Neural cell (in vitro differentiated cells): ENCODE measurements around the gene RFTN1. TPM values are rescaled to one million over a fixed set of nuclear protein-coding genes. Genes with fewer than 3 reads are reported as not detected.

ENCODE experiments used
- H2AFZ ChIP-seq: fragments of 200-600, 300-800 bp; sonication (generic), shearing (Covaris generic); 2 replicates; pipeline ENCODE4 v1.6.0; 2014; ENCODE audit warnings: low read depth, mild to moderate bottlenecking, antibody characterized with exemption, low read length, moderate library complexity
- H3F3A ChIP-seq: fragments of 200-600 bp; shearing (Covaris generic); 2 replicates; pipeline ENCODE4 v1.6.1; 2016; ENCODE audit warnings: mild to moderate bottlenecking, moderate library complexity, mixed read lengths, antibody characterized with exemption, low read length; ENCODE audit not compliant: insufficient read depth, poor library complexity, severe bottlenecking
- H3K27ac ChIP-seq: fragments of 200-600, 300-800 bp; sonication (generic), shearing (Covaris generic); 2 replicates; pipeline ENCODE4 v1.5.1; 2014; ENCODE audit warnings: mild to moderate bottlenecking, low read length, moderate library complexity
- H3K27me3 ChIP-seq: fragments of 300-800, 200-600 bp; sonication (generic), shearing (Covaris generic); 2 replicates; pipeline ENCODE4 v1.6.0; 2014; ENCODE audit warnings: mild to moderate bottlenecking, low read depth, low read length, moderate library complexity; ENCODE audit not compliant: insufficient read depth
- H3K36me3 ChIP-seq: fragments of 300-800, 200-600 bp; sonication (generic), shearing (Covaris generic); 2 replicates; pipeline ENCODE4 v1.5.1; 2014; ENCODE audit warnings: mild to moderate bottlenecking, antibody characterized with exemption, low read length, moderate library complexity; ENCODE audit not compliant: insufficient read depth
- H3K4me2 ChIP-seq: fragments of 300-800, 200-600 bp; sonication (generic), shearing (Covaris generic); 2 replicates; pipeline ENCODE4 v1.6.0; 2014; ENCODE audit warnings: mild to moderate bottlenecking, low read length
- H3K4me3 ChIP-seq: fragments of 300-800, 200-600 bp; sonication (generic), shearing (Covaris generic); 2 replicates; pipeline ENCODE4 v1.5.1; 2014; ENCODE audit warnings: mild to moderate bottlenecking, low read length, moderate library complexity
- H3K79me2 ChIP-seq: fragments of 200-600 bp; shearing (Covaris generic); replicated peaks from 2 replicates; pipeline ENCODE4 v1.6.0; 2014; ENCODE audit warnings: mild to moderate bottlenecking, low read length, moderate library complexity; ENCODE audit not compliant: insufficient read depth
- H3K9ac ChIP-seq: fragments of 300-800, 200-600 bp; sonication (generic), shearing (Covaris generic); 2 replicates; pipeline ENCODE4 v1.6.1; 2016; ENCODE audit warnings: mild to moderate bottlenecking, low read length, mixed read lengths
- H3K9me2 ChIP-seq: fragments of 200-600 bp; shearing (Covaris generic); 2 replicates; pipeline ENCODE4 v1.6.1; 2016; ENCODE audit warnings: mild to moderate bottlenecking, low read length, mixed read lengths; ENCODE audit not compliant: insufficient read depth
- H3K9me3 ChIP-seq: fragments of 200-600, 300-800 bp; sonication (generic), shearing (Covaris generic); 2 replicates; pipeline ENCODE4 v1.6.1; 2016; ENCODE audit warnings: mild to moderate bottlenecking, mixed run types, low read length, moderate library complexity, mixed read lengths
- H4K20me1 ChIP-seq: fragments of 200-600 bp; shearing (Covaris generic); 2 replicates; pipeline ENCODE4 v1.6.1; 2016; ENCODE audit warnings: mild to moderate bottlenecking, mixed run types; ENCODE audit not compliant: insufficient read depth
- CTCF ChIP-seq: fragments of 450-650 bp; IDR thresholded peaks from 2 replicates; pipeline ENCODE4 v1.5.1; 2014; ENCODE audit warnings: antibody characterized with exemption, mild to moderate bottlenecking, moderate library complexity; ENCODE audit not compliant: poor library complexity, severe bottlenecking
- EP300 ChIP-seq: fragments of 450-650 bp; conservative IDR thresholded peaks from 2 replicates; pipeline ENCODE4 v1.6.1; 2014; ENCODE audit warnings: antibody characterized with exemption, mild to moderate bottlenecking, moderate library complexity; ENCODE audit not compliant: poor library complexity, severe bottlenecking
- EZH2 ChIP-seq: fragments of 200-600, 300-800 bp; shearing (Covaris generic), sonication (generic); IDR thresholded peaks from 2 replicates; pipeline ENCODE4 v1.6.1; 2014; ENCODE audit warnings: antibody characterized with exemption, low read length, borderline replicate concordance, mild to moderate bottlenecking; ENCODE audit not compliant: insufficient read depth, poor library complexity, severe bottlenecking
- MXI1 ChIP-seq: fragments of 450-650 bp; conservative IDR thresholded peaks from 2 replicates; pipeline ENCODE4 v1.6.1; 2014; ENCODE audit warnings: antibody characterized with exemption, mild to moderate bottlenecking; ENCODE audit not compliant: poor library complexity, severe bottlenecking
- POLR2AphosphoS5 ChIP-seq: IDR thresholded peaks from 2 replicates; pipeline ENCODE4 v1.6.1; 2012
- RAD21 ChIP-seq: fragments of 450-650 bp; conservative IDR thresholded peaks from 2 replicates; pipeline ENCODE4 v1.6.1; 2014; ENCODE audit warnings: antibody characterized with exemption, mild to moderate bottlenecking, moderate library complexity
- SMC3 ChIP-seq: fragments of 450-650 bp; conservative IDR thresholded peaks from 2 replicates; pipeline ENCODE4 v1.6.1; 2014; ENCODE audit warnings: antibody characterized with exemption, mild to moderate bottlenecking, moderate library complexity; ENCODE audit not compliant: poor library complexity
- TAF1 ChIP-seq: IDR thresholded peaks from 2 replicates; pipeline ENCODE4 v1.6.1; 2012; ENCODE audit warnings: low read depth
- polyA plus RNA-seq: library from polyadenylated mRNA; depleted of rRNA; stranded (reverse); fragments of >200 nt; gene quantifications from 2 replicates; pipeline ENCODE4 v1.2.3, GENCODE V29; 2014

RFTN1 gene
- polyA plus RNA-seq, 1 donor from 2014 or later: 36.8 TPM

- Histone ChIP-seq H3K36me3 (no peaks in the 10 kb centered on the region), H3K4me3 (no peak overlapping the region), H3F3A (no peaks in the 10 kb centered on the region), H3K9me2 (no peaks in the 10 kb centered on the region), H3K79me2 (no peaks in the 10 kb centered on the region), H3K9ac (no peak overlapping the region), H3K4me2 (no peak overlapping the region), H4K20me1 (no peaks in the 10 kb centered on the region), H3K27ac (no peak overlapping the region), H3K9me3 (no peaks in the 10 kb centered on the region), H2AFZ (no peak overlapping the region), H3K27me3 (no peaks in the 10 kb centered on the region)
- no peak for TF ChIP-seq RAD21
- no peak for TF ChIP-seq CTCF
- TF ChIP-seq POLR2AphosphoS5: no peak
- TF ChIP-seq MXI1: no peak
- no peak for TF ChIP-seq EZH2
These were observed 126.9 kb downstream of the RFTN1 start for GRCh38 chr3:16386561-16386960.

- no peaks in the 10 kb centered on the region for H3F3A ChIP-seq
- H3K4me3 ChIP-seq: no peak overlapping the region
- no peak overlapping the region for H3K4me2 ChIP-seq
- H3K79me2 ChIP-seq: no peaks in the 10 kb centered on the region
- H3K36me3 ChIP-seq: no peaks in the 10 kb centered on the region
- no peaks in the 10 kb centered on the region for H3K27me3 ChIP-seq
- no peak overlapping the region for H3K27ac ChIP-seq
- no peak overlapping the region for H2AFZ ChIP-seq
- no peak overlapping the region for H3K9ac ChIP-seq
- no peaks in the 10 kb centered on the region for H3K9me2 ChIP-seq
- no peaks in the 10 kb centered on the region for H4K20me1 ChIP-seq
- TF ChIP-seq CTCF: no peak
- no peak for TF ChIP-seq EP300
- no peaks in the 10 kb centered on the region for H3K9me3 ChIP-seq
These were observed 128.3 kb downstream of the RFTN1 start for GRCh38 chr3:16385151-16385550.

GRCh38 chr3:16383864-16384263, 129.6 kb downstream of the RFTN1 start:
- no peaks in the 10 kb centered on the region for H3F3A ChIP-seq
- H3K27me3 ChIP-seq: no peaks in the 10 kb centered on the region
- H4K20me1 ChIP-seq: no peaks in the 10 kb centered on the region
- H3K79me2 ChIP-seq: no peaks in the 10 kb centered on the region
- no peak overlapping the region for H3K27ac ChIP-seq
- TF ChIP-seq TAF1 (no peak), CTCF (no peak), POLR2AphosphoS5 (no peak), EP300 (no peak), SMC3 (no peak), EZH2 (no peak)
- no peaks in the 10 kb centered on the region for H3K9me3 ChIP-seq
- no peak overlapping the region for H3K9ac ChIP-seq
- H3K9me2 ChIP-seq: no peaks in the 10 kb centered on the region
- H2AFZ ChIP-seq: no peak overlapping the region
- no peaks in the 10 kb centered on the region for H3K36me3 ChIP-seq
- no peak overlapping the region for H3K4me2 ChIP-seq
- no peak overlapping the region for H3K4me3 ChIP-seq
